ENCODE results near the gene RBM17.

DNA sequence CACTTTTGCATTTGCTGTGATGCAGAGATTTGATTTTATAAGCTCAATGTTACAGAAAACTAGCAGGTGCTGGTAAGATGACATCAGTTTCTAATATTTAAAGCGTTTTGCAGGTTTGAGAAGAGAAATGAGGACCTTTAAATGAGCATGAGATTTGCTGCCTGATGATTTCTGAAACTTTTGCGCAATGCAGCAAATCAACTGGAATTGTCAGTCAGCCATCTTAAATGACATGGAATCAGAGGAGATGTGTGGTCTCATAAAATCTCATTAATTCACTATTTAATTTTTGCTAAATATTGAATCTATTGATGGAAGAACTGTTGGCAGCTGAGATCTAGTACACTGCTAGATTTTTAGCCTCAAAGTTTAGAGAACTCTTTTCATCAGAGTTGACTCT lies 3.9 kb downstream of the RBM17 start:
- TF ChIP-seq CTCF (conservative IDR thresholded peaks at IDR 0.05; ENCODE audit: low read depth, low read length) (no peak), CEBPB (IDR thresholded peaks at IDR 0.05; ENCODE audit: low read depth, low read length) (peak; percentile 46; the same call in 1 of the 2 replicates), POLR2A (IDR thresholded peaks at IDR 0.05; ENCODE audit: low read depth, low read length) (no peak), RCOR1 (IDR thresholded peaks at IDR 0.05; ENCODE audit: insufficient replicate concordance, low read length) (no peak)
- TF ChIP-seq, protein P1, sequence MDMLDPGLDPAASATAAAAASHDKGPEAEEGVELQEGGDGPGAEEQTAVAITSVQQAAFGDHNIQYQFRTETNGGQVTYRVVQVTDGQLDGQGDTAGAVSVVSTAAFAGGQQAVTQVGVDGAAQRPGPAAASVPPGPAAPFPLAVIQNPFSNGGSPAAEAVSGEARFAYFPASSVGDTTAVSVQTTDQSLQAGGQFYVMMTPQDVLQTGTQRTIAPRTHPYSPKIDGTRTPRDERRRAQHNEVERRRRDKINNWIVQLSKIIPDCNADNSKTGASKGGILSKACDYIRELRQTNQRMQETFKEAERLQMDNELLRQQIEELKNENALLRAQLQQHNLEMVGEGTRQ (IDR thresholded peaks at IDR 0.05; ENCODE audit: low read depth, low read length), result no peak

Data from IMR-90 (cell line).